ENCODE measurements around the gene EME1. TPM values are rescaled to one million over a fixed set of nuclear protein-coding genes. Genes with fewer than 3 reads are reported as not detected.
A peak's percentile ranks its signal among the peaks of the same experiment; 100 is the strongest.

Gene EME1
- total RNA-seq, 3 donors from 2014 or later, result 0.29 to 2.0 (median 0.64) TPM

GRCh38 chr17:50372222-50372757 lies 739 bp upstream of the EME1 start:
- Histone ChIP-seq H3K9me3 (no peaks in the 10 kb centered on the region), H3K27me3 (no peaks in the 10 kb centered on the region), H3K36me3 (peaks cover 5% of the 10 kb centered on the region), H3K4me1 (peaks cover 4 to 14% of the 10 kb centered on the region in 2 donors), H3K4me3 (peak overlapping the region; percentile 65 to 87 (median 79)), H3K27ac (peak overlapping the region; percentile 93 to 97)
- intact Hi-C loops (cut with DNase I; ENCODE audit: low total_unique reads), result no loop called here
- TF ChIP-seq CTCF (IDR thresholded peaks at IDR 0.05) (no peak), POLR2AphosphoS5 (IDR thresholded peaks at IDR 0.05) (no peak), POLR2A (IDR thresholded peaks at IDR 0.05) (no peak)
- no peak for DNase-seq (ENCODE audit: low spot score in 2 of 2)

GRCh38 chr17:50373705-50374104 lies 676 bp downstream of the EME1 start:
- no peak for DNase-seq (ENCODE audit: low spot score in 2 of 2)
- H3K4me3 ChIP-seq, result no peak overlapping the region
- H3K4me1 ChIP-seq, result peaks cover 4 to 14% of the 10 kb centered on the region in 2 donors
- H3K9me3 ChIP-seq, result no peaks in the 10 kb centered on the region
- intact Hi-C loops (cut with DNase I; ENCODE audit: low total_unique reads), result no loop called here
- peaks cover 5% of the 10 kb centered on the region for H3K36me3 ChIP-seq
- H3K27me3 ChIP-seq, result no peaks in the 10 kb centered on the region
- no peak for TF ChIP-seq POLR2AphosphoS5 (IDR thresholded peaks at IDR 0.05)
- no peak for TF ChIP-seq CTCF (IDR thresholded peaks at IDR 0.05)
- no peak for TF ChIP-seq POLR2A (IDR thresholded peaks at IDR 0.05)
- no peak overlapping the region for H3K27ac ChIP-seq

GRCh38 chr17:50375858-50376538 lies 3.0 kb downstream of the EME1 start:
- Histone ChIP-seq H3K4me3 (no peak overlapping the region), H3K4me1 (peaks cover 4 to 14% of the 10 kb centered on the region in 2 donors), H3K27me3 (no peaks in the 10 kb centered on the region), H3K36me3 (no peaks in the 10 kb centered on the region), H3K27ac (no peak overlapping the region), H3K9me3 (no peaks in the 10 kb centered on the region)
- no peak for DNase-seq (ENCODE audit: low spot score in 2 of 2)
- intact Hi-C loops (cut with DNase I; ENCODE audit: low total_unique reads), result no loop called here
- TF ChIP-seq CTCF (IDR thresholded peaks at IDR 0.05) (no peak), POLR2AphosphoS5 (IDR thresholded peaks at IDR 0.05) (no peak), POLR2A (IDR thresholded peaks at IDR 0.05) (no peak)

- H3K4me1 ChIP-seq, result no peaks in the 10 kb centered on the region
- no peak overlapping the region for H3K27ac ChIP-seq
- DNase-seq (ENCODE audit: low spot score in 2 of 2), result no peak
Measured at GRCh38 chr17:50379351-50380132, 6.5 kb downstream of the EME1 start.

GRCh38 chr17:50380369-50381259 lies 7.6 kb downstream of the EME1 start:
- intact Hi-C loops (cut with DNase I; ENCODE audit: low total_unique reads), result no loop called here
- peaks cover 12% of the 10 kb centered on the region for H3K36me3 ChIP-seq
- H3K4me1 ChIP-seq, result no peaks in the 10 kb centered on the region
- H3K4me3 ChIP-seq, result no peak overlapping the region
- H3K9me3 ChIP-seq, result no peaks in the 10 kb centered on the region
- TF ChIP-seq POLR2A (IDR thresholded peaks at IDR 0.05) (no peak), CTCF (IDR thresholded peaks at IDR 0.05) (no peak), POLR2AphosphoS5 (IDR thresholded peaks at IDR 0.05) (no peak)
- H3K27ac ChIP-seq, result no peak overlapping the region
- no peaks in the 10 kb centered on the region for H3K27me3 ChIP-seq
- DNase-seq (ENCODE audit: low spot score in 2 of 2), result no peak

More at GRCh38 chr17:50379351-50380132, 6.5 kb downstream of the EME1 start:
- no peak for TF ChIP-seq POLR2AphosphoS5 (IDR thresholded peaks at IDR 0.05)
- peaks cover 5% of the 10 kb centered on the region for H3K36me3 ChIP-seq
- no peaks in the 10 kb centered on the region for H3K27me3 ChIP-seq
- intact Hi-C loops (cut with DNase I; ENCODE audit: low total_unique reads), result no loop called here
- no peaks in the 10 kb centered on the region for H3K9me3 ChIP-seq
- H3K4me3 ChIP-seq, result no peak overlapping the region
